Activated naive CD8-positive, alpha-beta T cell treated with anti-CD3 and anti-CD28 coated beads for 36 hours (primary cell): ENCODE data around the gene SPATA19. TPM values are rescaled to one million over a fixed set of nuclear protein-coding genes. Genes with fewer than 3 reads are reported as not detected.
"Not testable (repeated sequence)": the region's sequence is repeated elsewhere in the genome, so short reads cannot be mapped to it uniquely, and the experiment has no call there.

ENCODE experiments used
- DNase-seq: peaks from one replicate; pipeline ENCODE4 v3.0.0; 2021
- H3K27ac Mint-ChIP-seq: one replicate; pipeline ENCODE4 v1.8.0; 2022; ENCODE audit warnings: mild to moderate bottlenecking, moderate library complexity, mixed read lengths
- H3K27me3 Mint-ChIP-seq: one replicate; pipeline ENCODE4 v1.8.0; 2022; ENCODE audit warnings: mild to moderate bottlenecking, mixed read lengths
- H3K36me3 Mint-ChIP-seq: one replicate; pipeline ENCODE4 v1.8.0; 2021; ENCODE audit warnings: mild to moderate bottlenecking, mixed read lengths
- H3K4me1 Mint-ChIP-seq: one replicate; pipeline ENCODE4 v1.8.0; 2021; ENCODE audit warnings: mixed read lengths
- H3K4me3 Mint-ChIP-seq: one replicate; pipeline ENCODE4 v1.8.0; 2022; ENCODE audit warnings: mild to moderate bottlenecking, moderate library complexity, mixed read lengths
- H3K9me3 Mint-ChIP-seq: one replicate; pipeline ENCODE4 v1.8.0; 2022; ENCODE audit warnings: mixed read lengths
- total RNA-seq, 2 experiments: library from RNA; stranded (reverse); gene quantifications; one replicate each; pipeline ENCODE4 v1.2.3, GENCODE V29; 2021

The SPATA19 gene, protein sequence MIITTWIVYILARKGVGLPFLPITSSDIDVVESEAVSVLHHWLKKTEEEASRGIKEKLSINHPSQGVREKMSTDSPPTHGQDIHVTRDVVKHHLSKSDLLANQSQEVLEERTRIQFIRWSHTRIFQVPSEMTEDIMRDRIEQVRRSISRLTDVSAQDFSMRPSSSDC
- total RNA-seq, result not detected

DNA sequence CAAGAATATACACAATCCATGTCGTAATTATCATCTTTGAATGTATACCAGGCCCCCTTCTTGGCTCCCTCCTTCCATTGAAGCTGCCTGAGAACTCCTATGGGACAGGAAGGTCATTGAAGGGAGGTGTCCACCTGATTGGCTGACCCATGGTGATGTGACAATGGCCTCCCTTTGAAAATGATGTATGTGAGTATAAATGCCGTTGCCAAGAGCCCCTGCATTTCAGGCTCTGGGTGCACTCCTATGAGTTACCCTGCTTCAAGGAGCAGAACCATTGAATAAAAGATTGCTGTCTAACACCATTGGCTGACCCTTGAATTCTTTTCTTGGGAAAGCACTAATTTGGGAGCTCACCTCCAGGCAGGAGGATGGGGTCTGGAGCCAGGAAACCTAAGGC is at the start of gene SPATA19:
Gene SPATA19, minus strand, starts transcription at position 101 of the 400 bp plus-strand sequence. Its CDS starts 67 bp downstream, at position 34.
- Mint-ChIP-seq H3K27ac (no peak within 1 kb of the TSS), H3K4me3 (no peak within 1 kb of the TSS), H3K4me1 (no peaks in the 10 kb centered on the region), H3K9me3 (peaks cover 2% of the 10 kb centered on the region), H3K27me3 (peaks cover 32% of the 10 kb centered on the region), H3K36me3 (no peaks in the 10 kb centered on the region)
- DNase-seq, result no peak

DNA sequence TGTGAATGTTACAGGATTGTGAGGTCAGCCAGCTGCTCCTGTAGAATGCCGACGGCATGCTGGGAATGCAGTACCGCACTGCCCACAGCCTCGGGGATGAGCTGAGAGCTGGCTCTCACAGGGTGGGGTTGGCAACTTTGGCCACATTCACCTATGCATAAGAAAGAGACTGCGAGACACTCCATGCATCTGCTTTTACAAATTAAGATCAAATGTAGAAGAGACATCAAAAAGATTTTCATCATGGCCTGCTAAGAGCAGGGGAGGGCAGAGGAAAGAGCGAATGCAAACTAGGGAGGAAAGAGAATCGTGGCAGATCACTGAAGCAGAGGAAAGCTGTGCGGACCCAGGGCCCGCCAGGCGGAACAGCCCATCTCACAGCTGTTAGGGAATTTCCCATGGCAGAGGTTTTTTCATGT is 49.8 kb upstream of the SPATA19 start:
- no peak overlapping the region for H3K27ac Mint-ChIP-seq
- DNase-seq, result no peak
- no peaks in the 10 kb centered on the region for H3K9me3 Mint-ChIP-seq

DNA sequence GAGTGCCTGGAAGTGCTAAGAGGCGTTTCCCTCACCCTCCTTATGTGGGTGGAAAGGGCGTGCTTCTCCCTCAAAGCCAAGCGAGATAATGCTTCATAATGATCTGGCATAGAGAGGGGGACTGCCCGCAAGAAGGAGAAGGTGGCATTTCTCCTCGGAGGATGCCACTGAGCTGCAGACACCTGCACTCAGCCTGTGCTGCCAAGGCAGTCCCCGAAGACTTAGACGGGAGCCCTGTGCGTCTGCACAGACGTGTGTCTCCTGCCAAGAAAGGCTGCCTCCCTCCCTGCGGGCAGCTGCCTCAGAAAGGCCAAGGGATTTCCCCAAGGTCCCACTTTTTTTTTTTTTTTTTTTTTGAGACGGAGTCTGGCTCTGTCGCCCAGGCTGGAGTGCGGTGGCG is 48.1 kb upstream of the SPATA19 start:
- Mint-ChIP-seq H3K4me1 (no peaks in the 10 kb centered on the region), H3K4me3 (no peak overlapping the region), H3K36me3 (no peaks in the 10 kb centered on the region), H3K27ac (no peak overlapping the region), H3K9me3 (no peaks in the 10 kb centered on the region), H3K27me3 (peaks cover 8% of the 10 kb centered on the region)
- DNase-seq, result no peak

More for the DNA sequence above, 49.8 kb upstream of the SPATA19 start:
- Mint-ChIP-seq H3K4me1 (no peaks in the 10 kb centered on the region), H3K36me3 (no peaks in the 10 kb centered on the region), H3K4me3 (no peak overlapping the region), H3K27me3 (peaks cover 5% of the 10 kb centered on the region)

DNA sequence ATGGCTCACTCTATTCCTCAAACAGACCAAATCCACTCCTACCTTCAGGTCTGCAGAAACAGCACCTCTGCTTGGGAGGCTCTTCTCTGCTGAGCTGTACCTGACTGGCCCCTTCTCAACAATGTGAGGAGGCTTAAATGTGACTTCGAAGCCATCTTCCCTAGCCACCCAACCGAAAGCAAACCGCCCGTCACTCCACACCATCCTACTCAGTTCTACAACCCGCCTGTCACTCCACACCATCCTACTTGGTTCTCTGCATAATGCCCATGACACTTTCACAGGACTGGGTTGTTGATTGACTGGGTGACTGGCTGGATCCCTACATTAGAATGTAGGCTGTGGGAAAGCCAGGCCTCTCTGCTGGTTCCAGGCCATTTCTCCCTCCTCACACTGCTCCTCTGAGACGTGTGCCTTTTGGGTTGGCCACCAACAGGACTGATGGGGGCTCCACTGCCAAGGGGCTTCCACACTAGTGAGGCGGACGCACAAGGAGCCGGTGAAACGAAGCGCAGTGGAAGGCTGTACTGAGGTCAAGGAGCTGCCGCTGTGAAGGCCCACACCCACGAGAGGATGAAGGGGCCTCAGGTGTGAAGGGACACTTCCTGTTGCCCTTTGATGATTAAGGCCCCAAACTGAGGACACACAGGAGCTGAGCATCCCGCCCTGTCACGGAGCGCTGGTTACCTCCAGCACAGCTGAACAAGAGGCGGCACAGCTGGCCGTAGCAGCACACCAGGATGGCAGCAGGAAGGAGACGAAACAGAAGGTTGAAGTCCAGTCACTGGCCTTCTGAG is 47.5 kb upstream of the SPATA19 start:
- no peak for DNase-seq
- H3K4me1 Mint-ChIP-seq, result no peaks in the 10 kb centered on the region
- no peak overlapping the region for H3K27ac Mint-ChIP-seq
- no peaks in the 10 kb centered on the region for H3K36me3 Mint-ChIP-seq
- no peaks in the 10 kb centered on the region for H3K9me3 Mint-ChIP-seq
- peaks cover 13% of the 10 kb centered on the region for H3K27me3 Mint-ChIP-seq
- no peak overlapping the region for H3K4me3 Mint-ChIP-seq

DNA sequence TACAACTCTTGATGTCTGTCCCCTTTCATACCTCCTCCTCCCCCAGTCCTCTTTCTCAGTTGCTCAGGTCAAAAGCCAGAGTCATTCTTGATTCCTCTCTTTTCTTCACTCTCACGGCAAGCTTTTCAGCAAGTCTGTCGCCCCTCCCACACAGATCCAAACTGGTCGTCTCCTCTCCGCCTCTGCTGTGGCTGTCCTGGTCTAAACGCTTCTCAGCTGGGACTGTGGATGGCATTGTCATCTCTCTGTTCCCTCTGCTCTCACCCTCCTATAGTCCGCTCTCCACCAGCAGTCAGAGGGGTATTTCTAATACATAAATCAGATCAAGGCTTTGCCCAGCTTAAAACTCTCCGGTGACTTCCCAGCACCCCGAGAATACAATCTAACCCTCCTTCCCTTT is 46.8 kb upstream of the SPATA19 start:
- Mint-ChIP-seq H3K4me1 (no peaks in the 10 kb centered on the region), H3K27me3 (peaks cover 19% of the 10 kb centered on the region), H3K4me3 (no peak overlapping the region), H3K9me3 (no peaks in the 10 kb centered on the region), H3K36me3 (no peaks in the 10 kb centered on the region), H3K27ac (no peak overlapping the region)
- DNase-seq, result no peak

DNA sequence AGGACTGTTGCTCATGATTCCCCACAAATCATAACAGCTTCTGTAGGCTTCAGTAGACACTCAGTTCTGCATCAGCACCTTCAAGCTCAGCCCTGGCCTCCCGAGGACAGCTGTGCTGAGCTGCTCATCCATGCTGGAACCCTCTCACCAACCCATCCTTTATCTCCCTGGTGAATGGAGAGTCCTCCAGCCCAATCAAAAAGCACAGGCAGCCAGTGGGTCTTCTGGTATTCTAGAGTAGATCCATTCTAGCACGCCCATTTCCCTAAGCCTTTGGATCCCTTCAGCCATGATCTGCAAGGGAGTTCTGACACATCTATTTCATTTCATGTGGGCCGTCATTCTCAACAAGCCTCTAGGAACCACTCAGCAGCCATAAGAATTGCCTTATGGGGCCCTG is 44.6 kb upstream of the SPATA19 start:
- Mint-ChIP-seq H3K4me1 (no peaks in the 10 kb centered on the region), H3K9me3 (no peaks in the 10 kb centered on the region), H3K27me3 (peaks cover 27% of the 10 kb centered on the region), H3K4me3 (no peak overlapping the region), H3K36me3 (no peaks in the 10 kb centered on the region), H3K27ac (no peak overlapping the region)
- DNase-seq, result no peak

DNA sequence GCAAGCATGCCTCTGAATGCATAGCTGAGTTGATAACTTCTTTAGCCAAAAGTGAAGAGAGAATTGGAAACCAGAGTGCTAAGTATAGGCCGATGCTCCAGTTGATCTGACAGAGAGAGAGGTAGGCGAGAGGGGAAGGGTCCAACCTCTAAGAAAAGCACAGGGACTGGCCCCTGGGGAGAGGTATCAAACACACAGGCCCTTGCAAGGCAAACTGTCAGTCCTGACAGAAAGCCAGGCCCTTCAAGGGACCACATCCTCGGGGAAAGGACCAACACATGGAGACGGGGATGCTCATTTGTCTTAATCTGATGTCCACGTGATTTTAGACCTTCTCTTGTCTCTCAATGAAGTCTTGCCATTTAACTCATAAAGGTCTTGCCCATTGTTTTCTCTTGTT is 43.9 kb upstream of the SPATA19 start:
- H3K4me1 Mint-ChIP-seq, result no peaks in the 10 kb centered on the region
- H3K9me3 Mint-ChIP-seq, result peaks cover 3% of the 10 kb centered on the region
- no peak for DNase-seq
- H3K27ac Mint-ChIP-seq, result no peak overlapping the region
- H3K36me3 Mint-ChIP-seq, result no peaks in the 10 kb centered on the region
- H3K4me3 Mint-ChIP-seq, result no peak overlapping the region
- peaks cover 31% of the 10 kb centered on the region for H3K27me3 Mint-ChIP-seq

DNA sequence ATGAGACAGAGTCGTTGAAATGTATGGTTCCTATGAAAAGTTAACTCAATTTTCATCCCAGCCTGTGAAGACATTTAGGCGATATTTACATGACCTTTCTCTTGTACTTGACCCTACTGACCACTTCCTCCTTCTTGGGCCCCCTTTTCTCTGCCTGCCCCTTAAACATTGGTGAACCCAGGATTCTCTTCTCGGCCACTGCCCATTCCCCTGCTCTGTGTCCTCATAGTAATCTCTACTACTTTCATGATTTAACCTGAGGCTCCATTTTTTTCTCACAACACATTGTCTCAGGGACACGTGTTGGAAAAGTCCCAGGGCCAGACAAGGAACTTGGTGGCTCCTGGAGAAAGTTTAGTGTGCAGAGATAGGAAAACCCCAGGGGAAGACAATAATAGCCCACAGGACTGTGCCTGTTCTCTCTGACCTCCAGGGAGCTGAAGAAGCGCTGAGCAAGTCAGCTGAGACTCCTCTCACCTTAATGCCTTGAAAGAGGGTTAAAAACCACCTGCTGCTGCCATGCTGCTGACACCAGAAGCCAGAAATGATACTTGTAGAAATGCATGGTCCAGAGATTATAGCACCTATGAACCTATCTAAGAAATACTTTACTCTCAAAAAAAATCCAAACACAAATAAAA is 42.5 kb upstream of the SPATA19 start:
- Mint-ChIP-seq H3K9me3 (peaks cover 5% of the 10 kb centered on the region), H3K4me1 (no peaks in the 10 kb centered on the region), H3K4me3 (no peak overlapping the region), H3K36me3 (no peaks in the 10 kb centered on the region), H3K27me3 (peaks cover 41% of the 10 kb centered on the region), H3K27ac (no peak overlapping the region)
- no peak for DNase-seq

DNA sequence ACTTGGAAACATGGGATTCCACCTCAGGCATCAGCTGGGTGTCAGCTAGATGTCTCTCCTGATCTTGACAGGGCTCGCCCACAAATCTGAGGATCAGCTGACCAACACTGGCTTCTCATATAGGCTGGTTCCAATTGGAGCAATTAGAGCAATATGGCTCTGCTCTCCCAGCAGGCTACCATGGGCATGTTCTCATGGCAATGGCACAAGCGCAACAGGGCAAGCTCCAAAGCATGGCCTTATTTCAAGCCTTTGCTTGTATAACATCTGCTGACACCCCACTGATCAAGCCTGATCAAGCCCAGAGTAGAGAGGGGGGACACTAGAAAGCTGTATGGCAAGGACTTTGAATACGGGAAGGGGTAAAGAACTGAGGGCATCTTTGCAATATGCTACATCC is 40.7 kb upstream of the SPATA19 start:
- Mint-ChIP-seq H3K27ac (no peak overlapping the region), H3K27me3 (peaks cover 50% of the 10 kb centered on the region), H3K4me1 (no peaks in the 10 kb centered on the region), H3K4me3 (no peak overlapping the region), H3K9me3 (peaks cover 12% of the 10 kb centered on the region), H3K36me3 (no peaks in the 10 kb centered on the region)
- no peak for DNase-seq

DNA sequence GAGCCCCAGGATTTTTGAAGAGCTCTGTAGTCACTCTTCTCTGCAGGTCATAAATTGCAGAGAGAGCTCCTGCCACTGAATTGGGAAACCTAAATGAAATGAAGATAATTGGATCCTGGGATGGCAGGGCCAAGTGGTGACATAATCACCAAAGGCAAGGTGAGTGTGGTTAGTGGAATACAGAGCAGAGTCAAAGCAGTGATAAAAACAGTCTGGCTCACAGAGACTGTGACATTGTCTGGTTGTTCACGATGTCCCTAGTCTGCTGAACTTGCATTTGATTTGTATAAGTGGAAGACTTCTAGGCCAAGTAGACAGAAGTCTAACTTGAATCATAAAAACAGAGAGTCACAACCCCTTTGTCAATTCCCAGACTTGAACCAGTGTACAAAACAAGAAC is 26.8 kb upstream of the SPATA19 start:
- Mint-ChIP-seq H3K4me1 (no peaks in the 10 kb centered on the region), H3K36me3 (no peaks in the 10 kb centered on the region), H3K9me3 (no peaks in the 10 kb centered on the region), H3K27ac (no peak overlapping the region), H3K27me3 (no peaks in the 10 kb centered on the region), H3K4me3 (no peak overlapping the region)
- DNase-seq, result no peak

DNA sequence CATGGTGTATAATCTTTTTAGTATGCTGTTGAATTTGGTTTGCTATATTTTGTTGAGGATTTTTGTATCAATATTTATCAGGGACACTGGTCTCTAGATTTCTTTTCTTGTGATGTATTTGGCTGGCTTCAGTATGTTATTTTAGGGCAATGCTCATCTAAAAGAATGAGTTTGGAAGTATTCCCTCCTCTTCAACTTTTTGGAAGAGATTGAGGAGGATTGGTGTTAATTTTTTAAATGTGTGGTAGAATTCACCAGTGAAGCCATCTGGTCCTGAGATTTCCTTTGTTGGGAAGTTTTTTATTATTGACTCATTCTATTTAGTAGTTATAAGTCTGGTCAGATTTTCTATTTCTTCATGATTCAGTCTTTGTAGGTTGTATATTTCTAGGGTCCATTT is 22.1 kb upstream of the SPATA19 start:
- Mint-ChIP-seq H3K36me3 (no peaks in the 10 kb centered on the region), H3K9me3 (no peaks in the 10 kb centered on the region)

DNA sequence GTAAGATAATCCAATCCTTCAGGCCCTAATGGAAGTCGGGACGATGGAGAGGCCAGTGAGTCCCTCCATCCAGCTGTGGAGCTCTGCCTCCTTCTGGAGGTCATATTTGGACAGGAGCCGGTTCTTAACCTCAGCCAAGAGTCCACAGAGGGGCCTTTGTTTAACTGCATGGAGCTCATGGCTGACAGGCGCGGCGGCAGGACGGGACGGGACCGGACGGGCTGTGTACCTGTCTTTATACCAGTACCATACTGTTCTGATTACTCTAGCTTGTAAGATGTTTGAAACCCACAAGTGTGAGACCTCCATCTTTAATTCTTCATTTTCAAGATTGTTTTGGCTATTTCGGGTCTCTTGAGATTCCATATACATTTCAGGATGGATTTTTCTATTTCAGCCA is 20.2 kb upstream of the SPATA19 start:
- Mint-ChIP-seq H3K4me3 (no peak overlapping the region), H3K9me3 (no peaks in the 10 kb centered on the region), H3K36me3 (no peaks in the 10 kb centered on the region), H3K4me1 (no peaks in the 10 kb centered on the region), H3K27me3 (peaks cover 16% of the 10 kb centered on the region), H3K27ac (no peak overlapping the region)
- no peak for DNase-seq

More for the DNA sequence above, 22.1 kb upstream of the SPATA19 start:
- H3K4me1 Mint-ChIP-seq, result no peaks in the 10 kb centered on the region
- H3K27ac Mint-ChIP-seq, result no peak overlapping the region
- no peak for DNase-seq
- peaks cover 12% of the 10 kb centered on the region for H3K27me3 Mint-ChIP-seq
- no peak overlapping the region for H3K4me3 Mint-ChIP-seq

DNA sequence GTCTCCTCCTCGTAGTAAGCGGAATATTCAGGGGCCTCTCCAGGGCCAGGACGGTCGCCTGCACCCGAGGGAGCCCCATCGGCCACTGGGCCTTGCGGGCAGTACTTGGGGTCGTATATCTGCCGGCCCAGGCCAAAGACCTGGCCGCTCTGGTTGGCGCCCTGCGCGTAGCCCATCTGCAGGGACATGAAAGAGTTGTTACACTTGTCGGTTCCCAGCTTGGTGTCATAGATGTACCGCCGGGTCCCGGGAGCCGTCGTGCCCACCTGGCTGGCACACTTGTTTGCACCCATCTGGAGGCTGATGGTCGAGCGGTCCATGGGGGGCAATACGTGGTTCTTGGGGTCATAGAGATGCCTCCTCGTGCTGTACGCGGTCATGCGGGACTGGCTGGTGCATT is 19.4 kb upstream of the SPATA19 start:
- Mint-ChIP-seq H3K27me3 (peaks cover 21% of the 10 kb centered on the region), H3K4me3 (no peak overlapping the region), H3K27ac (no peak overlapping the region), H3K9me3 (no peaks in the 10 kb centered on the region), H3K36me3 (no peaks in the 10 kb centered on the region), H3K4me1 (no peaks in the 10 kb centered on the region)
- DNase-seq, result no peak

DNA sequence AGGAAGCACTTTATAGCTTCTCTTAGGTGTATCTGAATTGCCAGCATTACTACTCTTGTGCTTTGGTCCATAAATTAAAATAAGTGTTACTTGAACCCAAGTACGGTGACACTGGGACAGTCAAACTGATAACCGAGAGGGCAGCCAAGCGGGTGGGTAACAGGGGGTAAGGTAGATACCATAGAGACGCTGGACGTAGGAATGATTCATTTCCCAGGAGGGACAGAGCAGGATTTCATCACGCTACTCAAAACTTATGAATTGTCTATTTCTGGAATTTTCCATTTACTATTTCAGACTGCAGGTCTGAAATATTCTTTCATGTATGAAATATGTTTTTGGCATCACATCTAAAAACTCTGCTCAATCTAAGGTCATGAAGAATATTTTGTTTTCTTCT is 14.8 kb upstream of the SPATA19 start:
- Mint-ChIP-seq H3K4me3 (no peak overlapping the region), H3K9me3 (no peaks in the 10 kb centered on the region), H3K4me1 (no peaks in the 10 kb centered on the region), H3K27me3 (peaks cover 55% of the 10 kb centered on the region), H3K36me3 (no peaks in the 10 kb centered on the region), H3K27ac (no peak overlapping the region)
- DNase-seq, result no peak

DNA sequence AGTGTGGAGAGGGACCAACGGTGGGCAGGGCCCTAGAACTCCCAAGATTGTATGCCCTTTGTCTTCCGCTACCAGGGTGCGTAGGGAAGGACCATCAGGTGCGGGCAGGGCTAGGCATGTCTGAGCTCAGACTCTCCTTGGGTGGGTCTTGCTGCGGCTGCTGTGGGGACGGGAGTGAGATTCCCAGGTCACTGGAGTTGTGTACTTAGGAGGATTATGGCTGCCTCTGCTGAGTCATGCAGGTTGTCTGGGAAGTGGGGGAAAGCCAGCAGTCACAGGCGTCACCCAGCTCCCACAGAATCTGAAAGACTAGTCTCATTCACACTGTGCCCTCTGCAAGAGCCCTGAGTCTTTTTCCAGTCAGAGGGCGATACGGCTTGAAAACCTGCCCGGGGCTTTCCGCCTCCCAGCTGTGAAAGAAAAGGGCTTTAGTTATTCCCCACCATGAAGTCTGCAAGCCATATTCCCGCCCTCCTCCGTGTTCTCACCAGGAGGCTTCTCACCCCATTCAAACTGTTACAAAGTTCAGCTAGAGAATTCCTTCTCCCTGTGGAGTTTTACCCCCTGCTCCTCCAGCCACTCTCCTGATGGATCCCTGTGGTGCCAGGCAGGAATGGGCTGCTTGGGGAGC is 9.1 kb upstream of the SPATA19 start:
- not testable (repeated sequence) for H3K4me1 Mint-ChIP-seq, H3K4me3 Mint-ChIP-seq, DNase-seq, H3K9me3 Mint-ChIP-seq, H3K27ac Mint-ChIP-seq, H3K36me3 Mint-ChIP-seq
- peaks cover 78% of the 10 kb centered on the region for H3K27me3 Mint-ChIP-seq
